B cell (primary cell): ENCODE data around the gene RASA3. TPM values are rescaled to one million over a fixed set of nuclear protein-coding genes. Genes with fewer than 3 reads are reported as not detected.
A peak's percentile ranks its signal among the peaks of the same experiment; 100 is the strongest.

Source experiments
- ATAC-seq: fragments of 200-7000 bp; cut with Tn5 transposase; one replicate; pipeline ENCODE4 v1.10.0; 2021; ENCODE audit warnings: low read depth, mild to moderate bottlenecking, moderate number of reproducible peaks, moderate library complexity
- CTCF ChIA-PET: fragments of 350-600 bp; sonication (Branson Sonifier 250); formaldehyde crosslinking; loops from one replicate; lab custom pipeline; 2021; ENCODE audit warnings: antibody characterized with exemption, inconsistent platforms; lab: Charles Lee
- POLR2A ChIA-PET: fragments of 350-600 bp; sonication (Branson Sonifier 250); formaldehyde crosslinking; loops from one replicate; lab custom pipeline; 2021; ENCODE audit warnings: antibody characterized with exemption; lab: Charles Lee
- DNase-seq: peaks from one replicate; pipeline ENCODE4 v3.0.0; 2013
- H2AFZ ChIP-seq: 2 replicates; pipeline ENCODE4 v1.6.1; 2012; ENCODE audit warnings: mild to moderate bottlenecking, low read depth, low read length; ENCODE audit not compliant: insufficient read depth, poor library complexity, severe bottlenecking
- H3K27ac ChIP-seq, 2 donors: 1 replicate in 1 of 2; 2 replicates in 1 of 2; pipeline ENCODE4 v1.5.1; 2012 to 2013; ENCODE audit warnings: low read length in 2 of 2, mild to moderate bottlenecking in 2 of 2, moderate library complexity in 1 of 2
- H3K27me3 ChIP-seq, 4 experiments: fragments of 200-600 bp in 1 of 4; sonication (generic) in 1 of 4; replicated peaks in 1 of 4; 1 replicate in 2 of 4; 2 replicates in 2 of 4; pipeline versions ENCODE4 v1.6.1 to v1.7.0; 2013 to 2016; ENCODE audit warnings: low read length in 3 of 4, mild to moderate bottlenecking in 2 of 4, mixed read lengths in 1 of 4, moderate library complexity in 1 of 4; ENCODE audit not compliant: insufficient read depth in 4 of 4, control insufficient read depth in 3 of 4; ENCODE audit errors: control extremely low read depth in 1 of 4
- H3K36me3 ChIP-seq, 2 experiments: replicated peaks in 1 of 2; 1 replicate in 1 of 2; 2 replicates in 1 of 2; pipeline versions ENCODE4 v1.6.1 to v1.7.1; 2013; ENCODE audit warnings: low read length in 1 of 2; ENCODE audit not compliant: insufficient read depth in 2 of 2, control insufficient read depth in 1 of 2; ENCODE audit errors: control extremely low read depth in 1 of 2, extremely low read depth in 1 of 2
- H3K4me1 ChIP-seq, 2 donors: fragments of 200-600 bp in 1 of 2; sonication (generic) in 1 of 2; 1 replicate in 1 of 2; 2 replicates in 1 of 2; pipeline versions ENCODE4 v1.5.1 to v1.6.1; 2013 to 2017; ENCODE audit warnings: low read length in 2 of 2; ENCODE audit not compliant: control insufficient read depth in 2 of 2, insufficient read depth in 2 of 2
- H3K4me2 ChIP-seq: replicated peaks from 2 replicates; pipeline ENCODE3; 2012; ENCODE audit warnings: mild to moderate bottlenecking, low read depth, low read length; ENCODE audit not compliant: poor library complexity, severe bottlenecking
- H3K4me3 ChIP-seq, 5 experiments: fragments of 200-600 bp in 1 of 5; sonication (generic) in 1 of 5; 1 replicate in 3 of 5; 2 replicates in 2 of 5; pipeline versions ENCODE4 v1.5.1 to v1.7.0; 2011 to 2016; ENCODE audit warnings: low read length in 4 of 5, mild to moderate bottlenecking in 4 of 5, low read depth in 2 of 5, control low read depth in 1 of 5, moderate library complexity in 1 of 5; ENCODE audit not compliant: insufficient read depth in 1 of 5; ENCODE audit errors: control extremely low read depth in 1 of 5, extremely low read depth in 1 of 5
- H3K79me2 ChIP-seq: fragments of 200-600 bp; sonication (generic); one replicate; pipeline ENCODE4 v1.6.0; 2016; ENCODE audit warnings: low read length; ENCODE audit not compliant: control insufficient read depth, insufficient read depth
- H3K9ac ChIP-seq: fragments of 200-600 bp; sonication (generic); 2 replicates; pipeline ENCODE4 v1.6.1; 2017; ENCODE audit warnings: mild to moderate bottlenecking, low read length, moderate library complexity
- H3K9me3 ChIP-seq, 3 donors: one replicate each; pipeline versions ENCODE4 v1.6.1 to v1.7.1; 2013; ENCODE audit warnings: low read length in 2 of 3; ENCODE audit not compliant: control insufficient read depth in 2 of 3, insufficient read depth in 1 of 3; ENCODE audit errors: control extremely low read depth in 1 of 3
- H4K20me1 ChIP-seq: 2 replicates; pipeline ENCODE4 v1.6.0; 2012; ENCODE audit warnings: mild to moderate bottlenecking, low read length; ENCODE audit not compliant: insufficient read depth, control insufficient read depth, poor library complexity, severe bottlenecking
- H3K27ac Mint-ChIP-seq: one replicate; pipeline ENCODE4 v1.8.0; 2021; ENCODE audit warnings: mixed read lengths
- H3K27me3 Mint-ChIP-seq: one replicate; pipeline ENCODE4 v1.8.0; 2021; ENCODE audit warnings: mixed read lengths
- H3K4me1 Mint-ChIP-seq: one replicate; pipeline ENCODE4 v1.8.0; 2021; ENCODE audit warnings: mixed read lengths
- H3K4me3 Mint-ChIP-seq: one replicate; pipeline ENCODE4 v1.8.0; 2021; ENCODE audit warnings: mixed read lengths
- H3K9me3 Mint-ChIP-seq: one replicate; pipeline ENCODE4 v1.8.0; 2022; ENCODE audit warnings: mixed read lengths; ENCODE audit not compliant: insufficient read depth
- CTCF ChIP-seq: fragments of 200-600 bp; IDR thresholded peaks from one replicate; pipeline ENCODE4 v1.8.0; 2022; ENCODE audit warnings: antibody characterized with exemption, mild to moderate bottlenecking
- EZH2 ChIP-seq: IDR thresholded peaks from 2 replicates; pipeline ENCODE4 v1.6.1; 2012; ENCODE audit warnings: borderline replicate concordance, low read depth, mild to moderate bottlenecking, moderate library complexity, low read length; ENCODE audit not compliant: insufficient read depth, poor library complexity, severe bottlenecking
- WGBS: methylation state at CpG from one replicate; pipeline ENCODE4 v1.1.5; 2013; ENCODE audit warnings: missing lambda C conversion rate; ENCODE audit not compliant: insufficient coverage; 5-methylcytosine and 5-hydroxymethylcytosine counted together
- intact Hi-C: fragments of 100-400 bp; cut with micrococcal nuclease; formaldehyde crosslinking; loops from one replicate; pipeline ENCODE4 v1.10.0; 2022
- polyA plus RNA-seq: library from polyadenylated mRNA; depleted of rRNA; stranded (reverse); fragments of >200 nt; gene quantifications from 2 replicates; pipeline ENCODE4 v1.2.3, GENCODE V29; 2012
- total RNA-seq, 2 donors: library from RNA; stranded (reverse); fragments of 120-200 nt in 1 of 2; gene quantifications; 1 replicate in 1 of 2; 2 replicates in 1 of 2; pipeline versions ENCODE4 v1.2.3 to v1.2.4, GENCODE V29; 2013 to 2022

Gene RASA3
- total and polyA plus RNA-seq, 2 donors (not counting 1 experiment from before 2014, with no cell fraction given), result 54.2 to 87.4 TPM

GRCh38 chr13:114143806-114144605 lies 11.6 kb upstream of the RASA3 start:
- Histone ChIP-seq H3K27ac (peak overlapping the region; percentile 48 to 84), H3K4me1 (peaks cover 88 to 93% of the 10 kb centered on the region in 2 donors), H3K4me3 (peak overlapping the region in 1 of 5 experiments; percentile 0), H3K4me2 (peak overlapping the region; percentile 73), H3K27me3 (no peaks in the 10 kb centered on the region), H3K79me2 (no peaks in the 10 kb centered on the region), H3K9me3 (no peaks in the 10 kb centered on the region), H3K9ac (no peak overlapping the region), H4K20me1 (no peaks in the 10 kb centered on the region), H3K36me3 (no peaks in the 10 kb centered on the region), H2AFZ (peak overlapping the region; percentile 35)
- Mint-ChIP-seq H3K27ac (no peak overlapping the region), H3K4me3 (no peak overlapping the region), H3K27me3 (no peaks in the 10 kb centered on the region), H3K4me1 (peaks cover 12% of the 10 kb centered on the region), H3K9me3 (no peaks in the 10 kb centered on the region)
- ATAC-seq, result peak; percentile 42
- intact Hi-C loops, result loop anchor here (1.0 to 2.0 kb wide), 3 partner anchors 17 to 82 kb away; no protein-coding TSS in a partner anchor
- peak; percentile 76 for DNase-seq
- ChIA-PET POLR2A (no interaction called here), CTCF (interaction anchor here (1.2 to 1.9 kb wide), 5 partner anchors 18 to 84 kb away, joined by 3 to 11 read pairs (median 6); no protein-coding TSS in a partner anchor)
- 48% methylated on average over 24 of the region's 24 CpGs for WGBS
- TF ChIP-seq CTCF (peak; percentile 68), EZH2 (no peak)
